ENCODE measurements around the gene HIP1R. TPM values are rescaled to one million over a fixed set of nuclear protein-coding genes. Genes with fewer than 3 reads are reported as not detected.
A peak's percentile ranks its signal among the peaks of the same experiment; 100 is the strongest.

Gene HIP1R
- total and polyA plus RNA-seq, 10 of the 15 experiments (the other 5 are each of a cell fraction or from before 2014, with no cell fraction given): 0.18 to 27.7 (median 11.7) TPM

- TF ChIP-seq CEBPZ (IDR thresholded peaks at IDR 0.05; ENCODE audit: low read depth, low read length): no peak
- TF ChIP-seq BRCA1 (IDR thresholded peaks at IDR 0.05; ENCODE audit: low read depth, low read length): no peak
- TF ChIP-seq SREBF2 (IDR thresholded peaks at IDR 0.05; ENCODE audit: low read length): no peak
- TF ChIP-seq HSF1 (IDR thresholded peaks at IDR 0.05; ENCODE audit: low read depth, low read length): no peak
- no peak for TF ChIP-seq ASH2L (IDR thresholded peaks at IDR 0.05; ENCODE audit: borderline replicate concordance, low read depth)
- 0 out of 2 replicates have a peak, but pooled peaks have one; percentile 18 for TF ChIP-seq ZBED1 (IDR thresholded peaks at IDR 0.05; ENCODE audit: borderline replicate concordance)
- no peak for TF ChIP-seq IRF3 (IDR thresholded peaks at IDR 0.05)
- TF ChIP-seq MXI1 (IDR thresholded peaks at IDR 0.05; ENCODE audit: low read depth, low read length): no peak
- TF ChIP-seq NKRF (conservative IDR thresholded peaks at IDR 0.05): no peak
- TF ChIP-seq POLR2AphosphoS2 (IDR thresholded peaks at IDR 0.05; ENCODE audit: low read depth, low read length): no peak
- TF ChIP-seq TARDBP (IDR thresholded peaks at IDR 0.05; ENCODE audit: borderline replicate concordance): no peak
- TF ChIP-seq ZNF592 (IDR thresholded peaks at IDR 0.05): no peak
- no peak for TF ChIP-seq TBL1XR1 (IDR thresholded peaks at IDR 0.05; ENCODE audit: low read depth, low read length)
- no peak for TF ChIP-seq SRF (IDR thresholded peaks at IDR 0.05; ENCODE audit: low read depth in 2 of 2, low read length in 2 of 2)
- TF ChIP-seq BMI1 (IDR thresholded peaks at IDR 0.05; ENCODE audit: borderline replicate concordance): no peak
- TF ChIP-seq EZH2 (IDR thresholded peaks at IDR 0.05; ENCODE audit: borderline replicate concordance, control insufficient read depth, low read depth, low read length): no peak
- no peak for TF ChIP-seq PAX5 (IDR thresholded peaks at IDR 0.05; ENCODE audit: borderline replicate concordance, low read depth, low read length)
Observed at GRCh38 chr12:122888232-122888752, 53.0 kb downstream of the HIP1R start (continued).

Data from GM12878 (cell line).